ENCODE measurements around the gene CHMP4A. TPM values are rescaled to one million over a fixed set of nuclear protein-coding genes. Genes with fewer than 3 reads are reported as not detected.
"Not testable (repeated sequence)": the region's sequence is repeated elsewhere in the genome, so short reads cannot be mapped to it uniquely, and the experiment has no call there.

Gene CHMP4A
- polyA plus RNA-seq, 1 donor, result 92.5 TPM

- not testable (repeated sequence) for H3K9me3 ChIP-seq (ENCODE audit: control insufficient read depth, low read depth, low read length); H3K27me3 ChIP-seq (ENCODE audit: control insufficient read depth, insufficient read depth, low read length); H3K4me1 ChIP-seq (ENCODE audit: control insufficient read depth, insufficient read depth, low read length); H3K36me3 ChIP-seq (ENCODE audit: control insufficient read depth, insufficient read depth, low read length); H3K4me3 ChIP-seq (ENCODE audit: low read length); DNase-seq; H3K27ac ChIP-seq (ENCODE audit: low read length)
- WGBS (ENCODE audit: insufficient coverage, low lambda C conversion rate), result no CpG with 5 or more reads among the region's 4 CpGs
Observed at GRCh38 chr14:24222987-24223386, 9.7 kb upstream of the CHMP4A start.

- no peaks in the 10 kb centered on the region for H3K9me3 ChIP-seq (ENCODE audit: control insufficient read depth, low read depth, low read length)
- H3K36me3 ChIP-seq (ENCODE audit: control insufficient read depth, insufficient read depth, low read length), result peaks cover 8% of the 10 kb centered on the region
- no peaks in the 10 kb centered on the region for H3K27me3 ChIP-seq (ENCODE audit: control insufficient read depth, insufficient read depth, low read length)
- H3K27ac ChIP-seq (ENCODE audit: low read length), result no peak overlapping the region
- 50% methylated on average over 2 of the region's 3 CpGs for WGBS (ENCODE audit: insufficient coverage, low lambda C conversion rate)
- no peak for DNase-seq
- no peak overlapping the region for H3K4me3 ChIP-seq (ENCODE audit: low read length)
- H3K4me1 ChIP-seq (ENCODE audit: control insufficient read depth, insufficient read depth, low read length), result peaks cover 8% of the 10 kb centered on the region
Observed at GRCh38 chr14:24219521-24219920, 6.2 kb upstream of the CHMP4A start.

DNA sequence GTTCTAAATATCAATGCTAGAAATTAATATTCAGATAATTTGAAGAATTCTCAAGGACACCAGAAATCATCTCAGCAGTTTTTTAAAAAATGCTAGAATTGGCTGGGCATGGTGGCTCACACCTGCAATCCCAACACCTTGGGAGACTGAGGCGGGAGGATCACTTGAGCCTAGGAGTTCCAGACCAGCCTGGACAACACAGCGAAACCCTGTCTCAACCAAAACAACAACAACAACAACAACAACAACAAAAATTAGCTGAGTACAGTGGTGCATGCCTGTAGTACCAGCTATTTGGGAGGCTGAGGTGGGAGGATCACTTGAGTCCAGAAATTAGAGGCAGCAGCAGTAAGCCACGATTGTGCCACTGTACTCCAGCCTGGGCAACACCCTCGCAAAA is 5.8 kb upstream of the CHMP4A start:
- Histone ChIP-seq H3K36me3 (ENCODE audit: control insufficient read depth, insufficient read depth, low read length) (peaks cover 8% of the 10 kb centered on the region), H3K4me1 (ENCODE audit: control insufficient read depth, insufficient read depth, low read length) (peaks cover 12% of the 10 kb centered on the region), H3K9me3 (ENCODE audit: control insufficient read depth, low read depth, low read length) (no peaks in the 10 kb centered on the region), H3K27me3 (ENCODE audit: control insufficient read depth, insufficient read depth, low read length) (no peaks in the 10 kb centered on the region), H3K27ac (ENCODE audit: low read length) (no peak overlapping the region), H3K4me3 (ENCODE audit: low read length) (no peak overlapping the region)
- 89% methylated on average over 2 of the region's 4 CpGs for WGBS (ENCODE audit: insufficient coverage, low lambda C conversion rate)
- DNase-seq, result no peak

- not testable (repeated sequence) for H3K36me3 ChIP-seq (ENCODE audit: control insufficient read depth, insufficient read depth, low read length); DNase-seq; H3K27ac ChIP-seq (ENCODE audit: low read length); H3K27me3 ChIP-seq (ENCODE audit: control insufficient read depth, insufficient read depth, low read length); H3K9me3 ChIP-seq (ENCODE audit: control insufficient read depth, low read depth, low read length); H3K4me3 ChIP-seq (ENCODE audit: low read length)
- peaks cover 18% of the 10 kb centered on the region for H3K4me1 ChIP-seq (ENCODE audit: control insufficient read depth, insufficient read depth, low read length)
- WGBS (ENCODE audit: insufficient coverage, low lambda C conversion rate), result no CpG with 5 or more reads among the region's 1 CpG
Observed at GRCh38 chr14:24216876-24217275, 3.6 kb upstream of the CHMP4A start.

GRCh38 chr14:24216345-24216699 is 3.0 kb upstream of the CHMP4A start:
- H3K36me3 ChIP-seq (ENCODE audit: control insufficient read depth, insufficient read depth, low read length), result peaks cover 9% of the 10 kb centered on the region
- H3K9me3 ChIP-seq (ENCODE audit: control insufficient read depth, low read depth, low read length), result no peaks in the 10 kb centered on the region
- no peaks in the 10 kb centered on the region for H3K27me3 ChIP-seq (ENCODE audit: control insufficient read depth, insufficient read depth, low read length)
- no CpG with 5 or more reads among the region's 2 CpGs for WGBS (ENCODE audit: insufficient coverage, low lambda C conversion rate)
- H3K27ac ChIP-seq (ENCODE audit: low read length), result peak overlapping the region; percentile 90
- peaks cover 18% of the 10 kb centered on the region for H3K4me1 ChIP-seq (ENCODE audit: control insufficient read depth, insufficient read depth, low read length)
- DNase-seq, result no peak
- H3K4me3 ChIP-seq (ENCODE audit: low read length), result no peak overlapping the region

- Histone ChIP-seq H3K27me3 (ENCODE audit: control insufficient read depth, insufficient read depth, low read length) (no peaks in the 10 kb centered on the region), H3K9me3 (ENCODE audit: control insufficient read depth, low read depth, low read length) (no peaks in the 10 kb centered on the region), H3K4me3 (ENCODE audit: low read length) (peak within 1 kb of the TSS; percentile 62), H3K27ac (ENCODE audit: low read length) (peak within 1 kb of the TSS; percentile 98), H3K36me3 (ENCODE audit: control insufficient read depth, insufficient read depth, low read length) (peaks cover 14% of the 10 kb centered on the region), H3K4me1 (ENCODE audit: control insufficient read depth, insufficient read depth, low read length) (peaks cover 18% of the 10 kb centered on the region)
- WGBS (ENCODE audit: insufficient coverage, low lambda C conversion rate), result no CpG with 5 or more reads among the region's 40 CpGs
- peak; percentile 92 to 93 for DNase-seq
Observed at GRCh38 chr14:24215495-24216344, 2.4 kb upstream of the CHMP4A start, which contains the start of gene MDP1. MDP1 (minus strand) TSS chr14:24216066; CDS start chr14:24215955, 111 bp downstream.

GRCh38 chr14:24213866-24214662 is 776 bp upstream of the CHMP4A start:
- no CpG with 5 or more reads among the region's 7 CpGs for WGBS (ENCODE audit: insufficient coverage, low lambda C conversion rate)
- Histone ChIP-seq H3K4me3 (ENCODE audit: low read length) (peak overlapping the region; percentile 79), H3K27ac (ENCODE audit: low read length) (peak overlapping the region; percentile 98), H3K27me3 (ENCODE audit: control insufficient read depth, insufficient read depth, low read length) (no peaks in the 10 kb centered on the region), H3K4me1 (ENCODE audit: control insufficient read depth, insufficient read depth, low read length) (peaks cover 18% of the 10 kb centered on the region), H3K36me3 (ENCODE audit: control insufficient read depth, insufficient read depth, low read length) (peaks cover 30% of the 10 kb centered on the region), H3K9me3 (ENCODE audit: control insufficient read depth, low read depth, low read length) (no peaks in the 10 kb centered on the region)
- DNase-seq, result peak in 1 of 2 donors; percentile 76

- peaks cover 48% of the 10 kb centered on the region for H3K36me3 ChIP-seq (ENCODE audit: control insufficient read depth, insufficient read depth, low read length)
- no peak for DNase-seq
- no peak overlapping the region for H3K4me3 ChIP-seq (ENCODE audit: low read length)
- no CpG with 5 or more reads among the region's 6 CpGs for WGBS (ENCODE audit: insufficient coverage, low lambda C conversion rate)
- no peaks in the 10 kb centered on the region for H3K27me3 ChIP-seq (ENCODE audit: control insufficient read depth, insufficient read depth, low read length)
- H3K9me3 ChIP-seq (ENCODE audit: control insufficient read depth, low read depth, low read length), result no peaks in the 10 kb centered on the region
- H3K27ac ChIP-seq (ENCODE audit: low read length), result no peak overlapping the region
- H3K4me1 ChIP-seq (ENCODE audit: control insufficient read depth, insufficient read depth, low read length), result peaks cover 18% of the 10 kb centered on the region
Observed at GRCh38 chr14:24211311-24211710, 2.0 kb downstream of the CHMP4A start.

- Histone ChIP-seq H3K36me3 (ENCODE audit: control insufficient read depth, insufficient read depth, low read length) (peaks cover 63% of the 10 kb centered on the region), H3K9me3 (ENCODE audit: control insufficient read depth, low read depth, low read length) (no peaks in the 10 kb centered on the region), H3K27ac (ENCODE audit: low read length) (no peak overlapping the region), H3K27me3 (ENCODE audit: control insufficient read depth, insufficient read depth, low read length) (no peaks in the 10 kb centered on the region), H3K4me3 (ENCODE audit: low read length) (no peak overlapping the region), H3K4me1 (ENCODE audit: control insufficient read depth, insufficient read depth, low read length) (no peaks in the 10 kb centered on the region)
- DNase-seq, result no peak
- no CpG with 5 or more reads among the region's 2 CpGs for WGBS (ENCODE audit: insufficient coverage, low lambda C conversion rate)
Observed at GRCh38 chr14:24207625-24208024, 5.7 kb downstream of the CHMP4A start.

DNA sequence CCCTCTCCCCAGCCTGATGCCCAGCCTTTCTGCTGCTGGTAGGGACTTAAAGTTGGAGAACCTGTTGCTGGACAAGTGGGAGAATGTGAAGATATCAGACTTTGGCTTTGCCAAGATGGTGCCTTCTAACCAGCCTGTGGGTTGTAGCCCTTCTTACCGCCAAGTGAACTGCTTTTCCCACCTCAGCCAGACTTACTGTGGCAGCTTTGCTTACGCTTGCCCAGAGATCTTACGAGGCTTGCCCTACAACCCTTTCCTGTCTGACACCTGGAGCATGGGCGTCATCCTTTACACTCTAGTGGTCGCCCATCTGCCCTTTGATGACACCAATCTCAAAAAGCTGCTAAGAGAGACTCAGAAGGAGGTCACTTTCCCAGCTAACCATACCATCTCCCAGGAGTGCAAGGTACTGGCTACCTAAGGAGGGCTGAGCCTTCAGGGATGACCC is 6.2 kb downstream of the CHMP4A start:
- Histone ChIP-seq H3K36me3 (ENCODE audit: control insufficient read depth, insufficient read depth, low read length) (peaks cover 63% of the 10 kb centered on the region), H3K4me3 (ENCODE audit: low read length) (no peak overlapping the region), H3K27ac (ENCODE audit: low read length) (no peak overlapping the region), H3K27me3 (ENCODE audit: control insufficient read depth, insufficient read depth, low read length) (no peaks in the 10 kb centered on the region), H3K4me1 (ENCODE audit: control insufficient read depth, insufficient read depth, low read length) (no peaks in the 10 kb centered on the region), H3K9me3 (ENCODE audit: control insufficient read depth, low read depth, low read length) (no peaks in the 10 kb centered on the region)
- WGBS (ENCODE audit: insufficient coverage, low lambda C conversion rate), result 80% methylated on average over 1 of the region's 5 CpGs
- no peak for DNase-seq

Measured in large intestine (tissue), 3 donors.